HCT116 (cell line): Measurements from ENCODE around the gene NLE1. TPM values are rescaled to one million over a fixed set of nuclear protein-coding genes. Genes with fewer than 3 reads are reported as not detected.

Source experiments
- ATAC-seq: fragments of 200-7000 bp; cut with Tn5 transposase; 2 replicates; pipeline ENCODE4 v1.9.1; 2020; ENCODE audit warnings: mild to moderate bottlenecking, moderate library complexity
- BruUV-seq: library from RNA; stranded (reverse); fragments of 400-500 nt; replicated peaks from 2 replicates; lab custom pipeline; 2021; lab: Mats Ljungman, UMichigan
- CTCF ChIA-PET: fragments of 300-600 bp; sonication (Branson Sonifier 250); formaldehyde crosslinking; loops from one replicate; lab custom pipeline; 2021; ENCODE audit warnings: antibody characterized with exemption; lab: Charles Lee
- POLR2A ChIA-PET: fragments of 300-600, 350-600 bp; sonication (Branson Sonifier 250); formaldehyde crosslinking; loops from one replicate; lab custom pipeline; 2021; ENCODE audit warnings: antibody characterized with exemption; lab: Charles Lee
- RAD21 ChIA-PET, 2 experiments: fragments of 300-600 bp; sonication (Branson Sonifier 250); formaldehyde crosslinking; loops; one replicate each; lab custom pipeline; 2023; ENCODE audit warnings: low total read pairs in 2 of 2; ENCODE audit not compliant: uncharacterized antibody in 2 of 2, unreplicated experiment in 2 of 2, low non-redundant PET in 1 of 2; lab: Charles Lee
- DNase-seq: peaks from one replicate; pipeline ENCODE4 v3.0.0-alpha.2; 2010; ENCODE audit warnings: low read depth, low spot score
- H2AFZ ChIP-seq: fragments of 200-600 bp; shearing (Covaris generic), sonication (generic); 2 replicates; pipeline ENCODE4 v1.6.1; 2017; ENCODE audit warnings: low read depth, mixed run types, mixed read lengths, antibody characterized with exemption, low read length; ENCODE audit not compliant: poor library complexity, severe bottlenecking
- H3K27ac ChIP-seq: 2 replicates; pipeline ENCODE4 v1.5.1; 2012; ENCODE audit warnings: low read depth, low read length
- H3K27me3 ChIP-seq: fragments of 200-600 bp; sonication (generic); 2 replicates; pipeline ENCODE4 v1.6.1; 2016; ENCODE audit warnings: mixed run types, low read length, mixed read lengths; ENCODE audit not compliant: insufficient read depth
- H3K36me3 ChIP-seq, 2 experiments: fragments of 200-500 bp in 1 of 2; fragments of 200-600 bp in 1 of 2; sonication (Bioruptor generic) in 1 of 2; sonication (generic) in 1 of 2; 2 replicates each; pipeline versions ENCODE4 v1.5.1 to v1.6.1; 2014 to 2016; ENCODE audit warnings: low read length in 2 of 2, inconsistent platforms in 1 of 2, mixed read lengths in 1 of 2, mixed run types in 1 of 2; ENCODE audit not compliant: insufficient read depth in 2 of 2, control insufficient read depth in 1 of 2
- H3K4me1 ChIP-seq, 2 experiments: fragments of 200-600 bp in 1 of 2; sonication (generic) in 1 of 2; 2 replicates each; pipeline versions ENCODE4 v1.5.1 to v1.6.1; 2012 to 2017; ENCODE audit warnings: low read length in 2 of 2, inconsistent platforms in 1 of 2, mild to moderate bottlenecking in 1 of 2, mixed read lengths in 1 of 2, mixed run types in 1 of 2, moderate library complexity in 1 of 2; ENCODE audit not compliant: insufficient read depth in 2 of 2, control insufficient read depth in 1 of 2
- H3K4me2 ChIP-seq: fragments of 200-600 bp; sonication (generic); 2 replicates; pipeline ENCODE4 v1.6.1; 2017; ENCODE audit warnings: mixed run types, low read length, mixed read lengths
- H3K4me3 ChIP-seq, 2 experiments: fragments of 200-600 bp in 1 of 2; sonication (generic) in 1 of 2; replicated peaks in 1 of 2; 2 replicates each; pipeline ENCODE4 v1.5.1; 2011 to 2016; ENCODE audit warnings: low read length in 2 of 2, control low read depth in 1 of 2, low read depth in 1 of 2, mild to moderate bottlenecking in 1 of 2, mixed read lengths in 1 of 2, mixed run types in 1 of 2
- H3K79me2 ChIP-seq: fragments of 200-600 bp; sonication (generic); 2 replicates; pipeline ENCODE4 v1.6.1; 2017; ENCODE audit warnings: mild to moderate bottlenecking, mixed run types, low read length, moderate library complexity, mixed read lengths; ENCODE audit not compliant: insufficient read depth
- H3K9ac ChIP-seq: fragments of 200-600 bp; sonication (generic); 2 replicates; pipeline ENCODE4 v1.6.1; 2016; ENCODE audit warnings: low read length, mixed read lengths
- H3K9me2 ChIP-seq: fragments of 200-600 bp; sonication (generic), shearing (Covaris generic); 2 replicates; pipeline ENCODE4 v1.6.1; 2017; ENCODE audit warnings: mixed run types, mild to moderate bottlenecking, moderate library complexity; ENCODE audit not compliant: insufficient read depth
- H3K9me3 ChIP-seq, 2 experiments: fragments of 200-500 bp in 1 of 2; fragments of 200-600 bp in 1 of 2; sonication (Bioruptor generic) in 1 of 2; sonication (generic) in 1 of 2; 2 replicates each; pipeline ENCODE4 v1.6.1; 2014 to 2017; ENCODE audit warnings: low read length in 2 of 2, mixed read lengths in 2 of 2, inconsistent platforms in 1 of 2, low read depth in 1 of 2, mild to moderate bottlenecking in 1 of 2, mixed run types in 1 of 2, moderate library complexity in 1 of 2; ENCODE audit not compliant: control insufficient read depth in 1 of 2, insufficient read depth in 1 of 2
- H4K20me1 ChIP-seq: fragments of 200-600 bp; sonication (generic), shearing (Covaris generic); 2 replicates; pipeline ENCODE4 v1.6.1; 2017; ENCODE audit warnings: mixed run types, mild to moderate bottlenecking, moderate library complexity; ENCODE audit not compliant: insufficient read depth
- ATF3 ChIP-seq: IDR thresholded peaks from 2 replicates; pipeline ENCODE4 v1.6.1; 2012
- CBX3 ChIP-seq: IDR thresholded peaks from 2 replicates; pipeline ENCODE4 v1.6.1; 2012; ENCODE audit warnings: low read depth
- CEBPB ChIP-seq: IDR thresholded peaks from 2 replicates; pipeline ENCODE4 v1.6.1; 2012; ENCODE audit warnings: low read depth
- ELF1 ChIP-seq: IDR thresholded peaks from 2 replicates; pipeline ENCODE4 v1.6.1; 2012; ENCODE audit warnings: low read depth, borderline replicate concordance
- EZH2 ChIP-seq: fragments of 200-600 bp; sonication (generic); IDR thresholded peaks from 2 replicates; pipeline ENCODE4 v1.6.1; 2017; ENCODE audit warnings: antibody characterized with exemption, mixed run types
- EZH2phosphoT487 ChIP-seq: fragments of 200-600 bp; IDR thresholded peaks from 2 replicates; pipeline ENCODE4 v1.6.1; 2018; ENCODE audit warnings: antibody characterized with exemption, borderline replicate concordance
- FOSL1 ChIP-seq: IDR thresholded peaks from 2 replicates; pipeline ENCODE4 v1.6.1; 2012; ENCODE audit warnings: low read depth
- JUND ChIP-seq: IDR thresholded peaks from 2 replicates; pipeline ENCODE4 v1.6.1; 2012
- MAX ChIP-seq: IDR thresholded peaks from 2 replicates; pipeline ENCODE4 v1.6.1; 2012
- POLR2AphosphoS5 ChIP-seq: IDR thresholded peaks from 2 replicates; pipeline ENCODE4 v1.6.1; 2011; ENCODE audit warnings: mild to moderate bottlenecking, low read depth, low read length, moderate library complexity
- RAD21 ChIP-seq: IDR thresholded peaks from 2 replicates; pipeline ENCODE4 v1.6.1; 2012; ENCODE audit warnings: low read depth, mild to moderate bottlenecking
- SIN3A ChIP-seq: IDR thresholded peaks from 2 replicates; pipeline ENCODE4 v1.6.1; 2012; ENCODE audit warnings: low read depth
- SP1 ChIP-seq: IDR thresholded peaks from 2 replicates; pipeline ENCODE4 v1.6.1; 2012; ENCODE audit warnings: low read depth
- SRF ChIP-seq: IDR thresholded peaks from 2 replicates; pipeline ENCODE4 v1.6.1; 2012; ENCODE audit warnings: low read depth
- TCF7L2 ChIP-seq: IDR thresholded peaks from 2 replicates; pipeline ENCODE4 v1.7.0; 2011; ENCODE audit warnings: borderline replicate concordance, inconsistent platforms; ENCODE audit not compliant: insufficient read depth, insufficient read length; ENCODE audit errors: extremely low read depth
- YY1 ChIP-seq: IDR thresholded peaks from 2 replicates; pipeline ENCODE4 v1.6.1; 2011; ENCODE audit warnings: low read length, low read depth, moderate library complexity, mild to moderate bottlenecking; ENCODE audit not compliant: insufficient replicate concordance; ENCODE audit errors: extremely low read depth
- ZBTB33 ChIP-seq: IDR thresholded peaks from 2 replicates; pipeline ENCODE4 v1.6.1; 2011; ENCODE audit warnings: mild to moderate bottlenecking, low read length, moderate library complexity; ENCODE audit not compliant: insufficient replicate concordance; ENCODE audit errors: extremely low read depth
- ZFX ChIP-seq: fragments of 450-650 bp; IDR thresholded peaks from 2 replicates; pipeline ENCODE4 v1.6.1; 2017
- ZNF274 ChIP-seq: fragments of 200-500 bp; sonication (Bioruptor generic); IDR thresholded peaks from 2 replicates; pipeline ENCODE4 v1.6.1; 2014; ENCODE audit warnings: mild to moderate bottlenecking, low read depth, low read length, inconsistent platforms
- intact Hi-C: fragments of 100-400 bp; cut with micrococcal nuclease; formaldehyde crosslinking; loops from 2 replicates; pipeline ENCODE4 v1.10.0; 2022
- total RNA-seq: library from RNA; stranded (reverse); gene quantifications from one replicate; pipeline ENCODE4 v1.2.1, GENCODE V29; 2021; ENCODE audit not compliant: unreplicated experiment
- TF ChIP-seq, protein P1 (sequence below), 3 experiments: fragments of 200-600 bp in 1 of 3; sonication (generic) in 1 of 3; IDR thresholded peaks in 2 of 3; conservative IDR thresholded peaks in 1 of 3; 2 replicates each; pipeline ENCODE4 v1.5.1; 2012 to 2017; ENCODE audit warnings: low read depth in 2 of 3, low read length in 2 of 3, antibody characterized with exemption in 1 of 3, borderline replicate concordance in 1 of 3, control low read depth in 1 of 3, mild to moderate bottlenecking in 1 of 3, mixed read lengths in 1 of 3, mixed run types in 1 of 3, moderate library complexity in 1 of 3; ENCODE audit not compliant: insufficient read depth in 1 of 3

NLE1 gene
- total RNA-seq, 1 experiment from 2014 or later, result 55.5 TPM

DNA sequence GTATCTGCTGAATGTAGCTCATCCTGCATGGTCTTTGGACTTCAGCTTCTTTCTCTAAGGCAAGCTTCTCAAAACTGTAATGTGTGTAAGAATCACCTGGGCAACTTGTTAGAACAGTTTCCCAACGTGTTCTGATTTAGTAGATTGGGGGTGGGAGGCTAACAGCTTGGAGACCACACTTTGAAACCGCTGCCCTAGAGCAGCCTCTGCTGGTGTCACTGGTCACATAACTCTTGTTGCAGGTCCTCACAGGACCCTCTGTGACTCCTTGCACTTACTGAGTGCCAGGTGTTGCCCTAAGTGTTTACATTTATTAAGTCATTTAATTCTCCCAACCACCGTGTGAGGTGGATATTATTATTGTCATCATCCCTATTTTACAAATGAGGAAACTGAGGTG lies 42.2 kb upstream of the NLE1 start:
- Histone ChIP-seq H3K4me2 (no peak overlapping the region), H3K9ac (no peak overlapping the region), H3K36me3 (no peaks in the 10 kb centered on the region), H3K9me3 (no peaks in the 10 kb centered on the region), H3K79me2 (no peaks in the 10 kb centered on the region), H3K9me2 (no peaks in the 10 kb centered on the region), H3K4me1 (no peaks in the 10 kb centered on the region), H3K27me3 (peaks cover 17% of the 10 kb centered on the region), H3K4me3 (no peak overlapping the region), H2AFZ (no peak overlapping the region), H3K27ac (no peak overlapping the region), H4K20me1 (no peaks in the 10 kb centered on the region)
- DNase-seq (no peak), ATAC-seq (no peak)
- intact Hi-C loops, result no loop called here
- ChIA-PET POLR2A (no interaction called here), RAD21 (no interaction called here), CTCF (no interaction called here)
- no TSS peak for BruUV-seq
- TF ChIP-seq CEBPB (no peak), RAD21 (no peak), ELF1 (no peak), EZH2phosphoT487 (no peak), ATF3 (no peak), SP1 (no peak), EZH2 (no peak), MAX (no peak), POLR2AphosphoS5 (no peak), SRF (no peak), ZFX (no peak), YY1 (no peak), CBX3 (no peak), TCF7L2 (no peak), FOSL1 (no peak), SIN3A (no peak), JUND (no peak), ZBTB33 (no peak), ZNF274 (no peak)
- TF ChIP-seq, protein P1, sequence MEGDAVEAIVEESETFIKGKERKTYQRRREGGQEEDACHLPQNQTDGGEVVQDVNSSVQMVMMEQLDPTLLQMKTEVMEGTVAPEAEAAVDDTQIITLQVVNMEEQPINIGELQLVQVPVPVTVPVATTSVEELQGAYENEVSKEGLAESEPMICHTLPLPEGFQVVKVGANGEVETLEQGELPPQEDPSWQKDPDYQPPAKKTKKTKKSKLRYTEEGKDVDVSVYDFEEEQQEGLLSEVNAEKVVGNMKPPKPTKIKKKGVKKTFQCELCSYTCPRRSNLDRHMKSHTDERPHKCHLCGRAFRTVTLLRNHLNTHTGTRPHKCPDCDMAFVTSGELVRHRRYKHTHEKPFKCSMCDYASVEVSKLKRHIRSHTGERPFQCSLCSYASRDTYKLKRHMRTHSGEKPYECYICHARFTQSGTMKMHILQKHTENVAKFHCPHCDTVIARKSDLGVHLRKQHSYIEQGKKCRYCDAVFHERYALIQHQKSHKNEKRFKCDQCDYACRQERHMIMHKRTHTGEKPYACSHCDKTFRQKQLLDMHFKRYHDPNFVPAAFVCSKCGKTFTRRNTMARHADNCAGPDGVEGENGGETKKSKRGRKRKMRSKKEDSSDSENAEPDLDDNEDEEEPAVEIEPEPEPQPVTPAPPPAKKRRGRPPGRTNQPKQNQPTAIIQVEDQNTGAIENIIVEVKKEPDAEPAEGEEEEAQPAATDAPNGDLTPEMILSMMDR (IDR thresholded peaks at IDR 0.05 in 2 of 3, conservative IDR thresholded peaks at IDR 0.05 in 1 of 3; ENCODE audit: borderline replicate concordance in 1 of 3, insufficient read depth in 1 of 3, low read depth in 2 of 3, low read length in 2 of 3), result no peak
